A673 (cell line): Measurements from ENCODE around the gene SPIRE1.

ENCODE experiments used
- EZH2 ChIP-seq: fragments of 200-600 bp; sonication (generic); IDR thresholded peaks from 2 replicates; pipeline ENCODE4 v1.6.1; 2017; ENCODE audit warnings: borderline replicate concordance, low read depth, mild to moderate bottlenecking, mixed read lengths, antibody characterized with exemption, low read length; ENCODE audit not compliant: poor library complexity, severe bottlenecking
- TF ChIP-seq, protein P1 (sequence below): fragments of 300-800, 200-600 bp; sonication (generic); conservative IDR thresholded peaks from 2 replicates; pipeline ENCODE4 v1.5.1; 2017; ENCODE audit warnings: low read depth, mild to moderate bottlenecking, antibody characterized with exemption, low read length, moderate library complexity, mixed read lengths

- TF ChIP-seq, protein P1, sequence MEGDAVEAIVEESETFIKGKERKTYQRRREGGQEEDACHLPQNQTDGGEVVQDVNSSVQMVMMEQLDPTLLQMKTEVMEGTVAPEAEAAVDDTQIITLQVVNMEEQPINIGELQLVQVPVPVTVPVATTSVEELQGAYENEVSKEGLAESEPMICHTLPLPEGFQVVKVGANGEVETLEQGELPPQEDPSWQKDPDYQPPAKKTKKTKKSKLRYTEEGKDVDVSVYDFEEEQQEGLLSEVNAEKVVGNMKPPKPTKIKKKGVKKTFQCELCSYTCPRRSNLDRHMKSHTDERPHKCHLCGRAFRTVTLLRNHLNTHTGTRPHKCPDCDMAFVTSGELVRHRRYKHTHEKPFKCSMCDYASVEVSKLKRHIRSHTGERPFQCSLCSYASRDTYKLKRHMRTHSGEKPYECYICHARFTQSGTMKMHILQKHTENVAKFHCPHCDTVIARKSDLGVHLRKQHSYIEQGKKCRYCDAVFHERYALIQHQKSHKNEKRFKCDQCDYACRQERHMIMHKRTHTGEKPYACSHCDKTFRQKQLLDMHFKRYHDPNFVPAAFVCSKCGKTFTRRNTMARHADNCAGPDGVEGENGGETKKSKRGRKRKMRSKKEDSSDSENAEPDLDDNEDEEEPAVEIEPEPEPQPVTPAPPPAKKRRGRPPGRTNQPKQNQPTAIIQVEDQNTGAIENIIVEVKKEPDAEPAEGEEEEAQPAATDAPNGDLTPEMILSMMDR: no peak
- TF ChIP-seq EZH2: no peak
Observed at GRCh38 chr18:12434541-12434929, 223.4 kb downstream of the SPIRE1 start.
